ENCODE measurements around the gene IFT43.

DNA sequence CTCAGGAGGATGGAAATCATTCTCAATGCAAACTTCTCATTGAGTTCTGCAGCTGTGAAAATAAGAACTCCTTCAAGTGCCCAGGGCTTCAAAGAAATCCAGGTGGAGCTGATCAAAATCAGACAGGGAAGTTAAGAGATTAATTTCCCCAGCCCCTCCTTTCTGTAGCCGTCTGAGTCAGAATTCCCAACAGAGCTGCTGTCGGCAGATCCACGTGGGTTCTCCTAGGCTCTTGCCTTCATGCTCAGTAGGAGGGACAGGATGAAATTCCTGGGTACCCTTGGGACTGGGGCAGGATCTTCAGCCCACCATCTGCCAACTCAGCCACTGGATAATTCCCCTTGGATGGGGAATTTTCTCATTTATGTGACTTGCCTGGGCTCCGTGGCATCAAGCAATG lies 17.1 kb upstream of the IFT43 start:
- TF ChIP-seq POLR2A (IDR thresholded peaks at IDR 0.05; ENCODE audit: low read length) (no peak), GATA1 (IDR thresholded peaks at IDR 0.05; ENCODE audit: low read depth, low read length) (no peak)

Measured in erythroblast (primary cell).